ENCODE results near the gene PERM1. TPM values are rescaled to one million over a fixed set of nuclear protein-coding genes. Genes with fewer than 3 reads are reported as not detected.

Gene PERM1
- total and polyA plus RNA-seq, 2 donors (not counting 1 experiment from before 2014, with no cell fraction given): not detected

DNA sequence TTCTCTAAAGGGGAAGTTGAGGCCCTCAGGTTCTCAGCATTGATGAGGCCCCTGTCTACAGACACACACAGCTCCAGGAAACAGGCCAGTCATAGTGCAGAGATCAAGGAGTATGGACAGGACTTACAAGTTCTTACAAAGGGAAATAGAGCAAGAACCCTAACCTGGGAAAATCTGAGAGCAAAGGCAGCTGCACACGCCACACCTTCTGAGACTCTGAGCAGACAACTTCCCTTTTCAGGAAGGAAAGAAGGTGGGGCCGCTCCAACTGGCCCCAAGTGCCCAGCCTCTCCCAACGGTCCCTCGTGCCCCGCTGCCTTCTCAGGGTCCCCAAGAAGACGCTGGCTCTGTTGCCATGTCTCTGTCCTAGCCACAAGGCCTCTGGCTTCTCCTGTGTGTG is 26.4 kb downstream of the PERM1 start:
- Histone ChIP-seq H3K27me3 (replicated peaks in 1 of 4; ENCODE audit: control extremely low read depth in 1 of 4, control insufficient read depth in 3 of 4, insufficient read depth in 4 of 4, low read length in 3 of 4) (no peaks in the 10 kb centered on the region), H3K9me3 (ENCODE audit: control extremely low read depth in 1 of 3, control insufficient read depth in 2 of 3, insufficient read depth in 1 of 3, low read length in 2 of 3) (no peaks in the 10 kb centered on the region), H3K27ac (ENCODE audit: low read length in 2 of 2) (no peak overlapping the region), H3K4me1 (ENCODE audit: control insufficient read depth in 2 of 2, insufficient read depth in 2 of 2, low read length in 2 of 2) (peaks cover 24 to 37% of the 10 kb centered on the region in 2 donors), H3K4me2 (replicated peaks; ENCODE audit: low read depth, low read length, poor library complexity, severe bottlenecking) (no peak overlapping the region), H3K4me3 (ENCODE audit: control extremely low read depth in 1 of 5, extremely low read depth in 1 of 5, insufficient read depth in 1 of 5, low read depth in 2 of 5, low read length in 4 of 5) (no peak overlapping the region), H3K79me2 (ENCODE audit: control insufficient read depth, insufficient read depth, low read length) (peaks cover 23% of the 10 kb centered on the region), H4K20me1 (ENCODE audit: control insufficient read depth, insufficient read depth, low read length, poor library complexity, severe bottlenecking) (peaks cover 81% of the 10 kb centered on the region), H3K36me3 (replicated peaks in 1 of 2; ENCODE audit: control extremely low read depth in 1 of 2, control insufficient read depth in 1 of 2, extremely low read depth in 1 of 2, insufficient read depth in 2 of 2, low read length in 1 of 2) (peaks cover 0 to 67% of the 10 kb centered on the region in 2 experiments), H3K9ac (ENCODE audit: low read length) (no peak overlapping the region), H2AFZ (ENCODE audit: insufficient read depth, low read depth, low read length, poor library complexity, severe bottlenecking) (no peak overlapping the region)
- intact Hi-C loops (cut with micrococcal nuclease): no loop called here
- peaks cover 14% of the 10 kb centered on the region for H3K4me1 Mint-ChIP-seq
- H3K9me3 Mint-ChIP-seq (ENCODE audit: insufficient read depth): no peaks in the 10 kb centered on the region
- WGBS (ENCODE audit: insufficient coverage): 46% methylated on average over 6 of the region's 6 CpGs
- no peak for TF ChIP-seq EZH2 (IDR thresholded peaks at IDR 0.05; ENCODE audit: borderline replicate concordance, insufficient read depth, low read depth, low read length, poor library complexity, severe bottlenecking)
- TF ChIP-seq, protein P1, sequence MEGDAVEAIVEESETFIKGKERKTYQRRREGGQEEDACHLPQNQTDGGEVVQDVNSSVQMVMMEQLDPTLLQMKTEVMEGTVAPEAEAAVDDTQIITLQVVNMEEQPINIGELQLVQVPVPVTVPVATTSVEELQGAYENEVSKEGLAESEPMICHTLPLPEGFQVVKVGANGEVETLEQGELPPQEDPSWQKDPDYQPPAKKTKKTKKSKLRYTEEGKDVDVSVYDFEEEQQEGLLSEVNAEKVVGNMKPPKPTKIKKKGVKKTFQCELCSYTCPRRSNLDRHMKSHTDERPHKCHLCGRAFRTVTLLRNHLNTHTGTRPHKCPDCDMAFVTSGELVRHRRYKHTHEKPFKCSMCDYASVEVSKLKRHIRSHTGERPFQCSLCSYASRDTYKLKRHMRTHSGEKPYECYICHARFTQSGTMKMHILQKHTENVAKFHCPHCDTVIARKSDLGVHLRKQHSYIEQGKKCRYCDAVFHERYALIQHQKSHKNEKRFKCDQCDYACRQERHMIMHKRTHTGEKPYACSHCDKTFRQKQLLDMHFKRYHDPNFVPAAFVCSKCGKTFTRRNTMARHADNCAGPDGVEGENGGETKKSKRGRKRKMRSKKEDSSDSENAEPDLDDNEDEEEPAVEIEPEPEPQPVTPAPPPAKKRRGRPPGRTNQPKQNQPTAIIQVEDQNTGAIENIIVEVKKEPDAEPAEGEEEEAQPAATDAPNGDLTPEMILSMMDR (IDR thresholded peaks at IDR 0.05): no peak
- no peak for DNase-seq
- no peak overlapping the region for H3K27ac Mint-ChIP-seq
- CTCF ChIA-PET: no interaction called here
- no peak overlapping the region for H3K4me3 Mint-ChIP-seq
- ATAC-seq (ENCODE audit: low read depth): no peak
- POLR2A ChIA-PET: interaction anchor here (0.6 kb wide), 1 partner anchor 12 kb away, joined by 4 read pairs; no protein-coding TSS in a partner anchor
- no peaks in the 10 kb centered on the region for H3K27me3 Mint-ChIP-seq

DNA sequence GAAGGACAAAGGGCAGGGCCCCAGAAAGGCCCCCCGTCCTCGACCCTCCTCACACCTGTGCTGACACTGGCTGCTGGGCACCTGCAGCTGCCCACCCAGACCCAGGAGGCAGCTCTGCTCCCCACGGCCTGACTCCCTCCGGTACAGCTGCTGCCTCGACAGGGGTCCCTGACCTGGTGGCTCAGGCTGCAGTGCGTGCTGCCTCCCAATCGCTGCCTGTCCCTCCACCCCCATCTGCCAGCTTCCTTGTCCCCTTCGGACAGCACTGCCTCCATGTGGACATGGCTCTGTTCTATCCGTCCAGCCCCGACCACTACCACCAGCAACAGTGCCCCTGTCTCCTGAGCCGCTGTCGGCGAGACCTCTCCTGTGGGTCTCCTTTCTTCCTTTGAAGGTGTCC is 27.0 kb downstream of the PERM1 start:
- Mint-ChIP-seq H3K27me3 (no peaks in the 10 kb centered on the region), H3K27ac (no peak overlapping the region), H3K9me3 (ENCODE audit: insufficient read depth) (no peaks in the 10 kb centered on the region), H3K4me1 (peaks cover 14% of the 10 kb centered on the region), H3K4me3 (no peak overlapping the region)
- H3K4me3 ChIP-seq (ENCODE audit: control extremely low read depth in 1 of 5, extremely low read depth in 1 of 5, insufficient read depth in 1 of 5, low read depth in 2 of 5, low read length in 4 of 5): no peak overlapping the region
- POLR2A ChIA-PET: interaction anchor here (0.6 kb wide), 1 partner anchor 11 kb away, joined by 4 read pairs; no protein-coding TSS in a partner anchor
- H3K27ac ChIP-seq (ENCODE audit: low read length in 2 of 2): no peak overlapping the region
- 95% methylated on average over 13 of the region's 13 CpGs for WGBS (ENCODE audit: insufficient coverage)
- H3K79me2 ChIP-seq (ENCODE audit: control insufficient read depth, insufficient read depth, low read length): peaks cover 23% of the 10 kb centered on the region
- no peak overlapping the region for H2AFZ ChIP-seq (ENCODE audit: insufficient read depth, low read depth, low read length, poor library complexity, severe bottlenecking)
- H3K36me3 ChIP-seq (replicated peaks in 1 of 2; ENCODE audit: control extremely low read depth in 1 of 2, control insufficient read depth in 1 of 2, extremely low read depth in 1 of 2, insufficient read depth in 2 of 2, low read length in 1 of 2): peaks cover 0 to 72% of the 10 kb centered on the region in 2 experiments
- CTCF ChIA-PET: interaction anchor here (0.7 kb wide), 1 partner anchor 90 kb away, joined by 3 read pairs; no protein-coding TSS in a partner anchor
- intact Hi-C loops (cut with micrococcal nuclease): no loop called here
- H3K9me3 ChIP-seq (ENCODE audit: control extremely low read depth in 1 of 3, control insufficient read depth in 2 of 3, insufficient read depth in 1 of 3, low read length in 2 of 3): no peaks in the 10 kb centered on the region
- H4K20me1 ChIP-seq (ENCODE audit: control insufficient read depth, insufficient read depth, low read length, poor library complexity, severe bottlenecking): peaks cover 82% of the 10 kb centered on the region
- no peak overlapping the region for H3K9ac ChIP-seq (ENCODE audit: low read length)
- DNase-seq (no peak), ATAC-seq (ENCODE audit: low read depth) (no peak)
- no peak overlapping the region for H3K4me2 ChIP-seq (replicated peaks; ENCODE audit: low read depth, low read length, poor library complexity, severe bottlenecking)
- TF ChIP-seq, protein P1 (IDR thresholded peaks at IDR 0.05): no peak
- TF ChIP-seq EZH2 (IDR thresholded peaks at IDR 0.05; ENCODE audit: borderline replicate concordance, insufficient read depth, low read depth, low read length, poor library complexity, severe bottlenecking): no peak
- no peaks in the 10 kb centered on the region for H3K27me3 ChIP-seq (replicated peaks in 1 of 4; ENCODE audit: control extremely low read depth in 1 of 4, control insufficient read depth in 3 of 4, insufficient read depth in 4 of 4, low read length in 3 of 4)
- H3K4me1 ChIP-seq (ENCODE audit: control insufficient read depth in 2 of 2, insufficient read depth in 2 of 2, low read length in 2 of 2): peaks cover 20 to 34% of the 10 kb centered on the region in 2 donors
